ENCODE results near the gene CERS6. TPM values are rescaled to one million over a fixed set of nuclear protein-coding genes. Genes with fewer than 3 reads are reported as not detected.

CERS6 gene
- total RNA-seq, 1 experiment from 2014 or later: 17.3 TPM

GRCh38 chr2:168740788-168741187 is 284.7 kb downstream of the CERS6 start:
- no peaks in the 10 kb centered on the region for H3K9me3 Mint-ChIP-seq
- DNase-seq (ENCODE audit: low spot score) (no peak), ATAC-seq (no peak)
- H3K4me3 Mint-ChIP-seq: no peak overlapping the region
- H3K36me3 Mint-ChIP-seq: no peaks in the 10 kb centered on the region
- TF ChIP-seq, protein P1, sequence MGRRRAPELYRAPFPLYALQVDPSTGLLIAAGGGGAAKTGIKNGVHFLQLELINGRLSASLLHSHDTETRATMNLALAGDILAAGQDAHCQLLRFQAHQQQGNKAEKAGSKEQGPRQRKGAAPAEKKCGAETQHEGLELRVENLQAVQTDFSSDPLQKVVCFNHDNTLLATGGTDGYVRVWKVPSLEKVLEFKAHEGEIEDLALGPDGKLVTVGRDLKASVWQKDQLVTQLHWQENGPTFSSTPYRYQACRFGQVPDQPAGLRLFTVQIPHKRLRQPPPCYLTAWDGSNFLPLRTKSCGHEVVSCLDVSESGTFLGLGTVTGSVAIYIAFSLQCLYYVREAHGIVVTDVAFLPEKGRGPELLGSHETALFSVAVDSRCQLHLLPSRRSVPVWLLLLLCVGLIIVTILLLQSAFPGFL (CRISPR knock-in tag; IDR thresholded peaks at IDR 0.05; ENCODE audit: borderline replicate concordance): no peak
- TF ChIP-seq, protein P2, sequence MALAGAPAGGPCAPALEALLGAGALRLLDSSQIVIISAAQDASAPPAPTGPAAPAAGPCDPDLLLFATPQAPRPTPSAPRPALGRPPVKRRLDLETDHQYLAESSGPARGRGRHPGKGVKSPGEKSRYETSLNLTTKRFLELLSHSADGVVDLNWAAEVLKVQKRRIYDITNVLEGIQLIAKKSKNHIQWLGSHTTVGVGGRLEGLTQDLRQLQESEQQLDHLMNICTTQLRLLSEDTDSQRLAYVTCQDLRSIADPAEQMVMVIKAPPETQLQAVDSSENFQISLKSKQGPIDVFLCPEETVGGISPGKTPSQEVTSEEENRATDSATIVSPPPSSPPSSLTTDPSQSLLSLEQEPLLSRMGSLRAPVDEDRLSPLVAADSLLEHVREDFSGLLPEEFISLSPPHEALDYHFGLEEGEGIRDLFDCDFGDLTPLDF (CRISPR knock-in tag; IDR thresholded peaks at IDR 0.05): no peak
- TF ChIP-seq, protein P3, sequence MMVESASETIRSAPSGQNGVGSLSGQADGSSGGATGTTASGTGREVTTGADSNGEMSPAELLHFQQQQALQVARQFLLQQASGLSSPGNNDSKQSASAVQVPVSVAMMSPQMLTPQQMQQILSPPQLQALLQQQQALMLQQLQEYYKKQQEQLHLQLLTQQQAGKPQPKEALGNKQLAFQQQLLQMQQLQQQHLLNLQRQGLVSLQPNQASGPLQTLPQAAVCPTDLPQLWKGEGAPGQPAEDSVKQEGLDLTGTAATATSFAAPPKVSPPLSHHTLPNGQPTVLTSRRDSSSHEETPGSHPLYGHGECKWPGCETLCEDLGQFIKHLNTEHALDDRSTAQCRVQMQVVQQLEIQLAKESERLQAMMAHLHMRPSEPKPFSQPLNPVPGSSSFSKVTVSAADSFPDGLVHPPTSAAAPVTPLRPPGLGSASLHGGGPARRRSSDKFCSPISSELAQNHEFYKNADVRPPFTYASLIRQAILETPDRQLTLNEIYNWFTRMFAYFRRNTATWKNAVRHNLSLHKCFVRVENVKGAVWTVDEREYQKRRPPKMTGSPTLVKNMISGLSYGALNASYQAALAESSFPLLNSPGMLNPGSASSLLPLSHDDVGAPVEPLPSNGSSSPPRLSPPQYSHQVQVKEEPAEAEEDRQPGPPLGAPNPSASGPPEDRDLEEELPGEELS (CRISPR knock-in tag; IDR thresholded peaks at IDR 0.05): no peak
- no peak for TF ChIP-seq MAX (CRISPR knock-in tag; IDR thresholded peaks at IDR 0.05)
- TF ChIP-seq IRF1 (CRISPR knock-in tag; IDR thresholded peaks at IDR 0.05): no peak
- TF ChIP-seq ZBTB21 (CRISPR knock-in tag; IDR thresholded peaks at IDR 0.05; ENCODE audit: borderline replicate concordance): no peak
- TF ChIP-seq, protein P4, sequence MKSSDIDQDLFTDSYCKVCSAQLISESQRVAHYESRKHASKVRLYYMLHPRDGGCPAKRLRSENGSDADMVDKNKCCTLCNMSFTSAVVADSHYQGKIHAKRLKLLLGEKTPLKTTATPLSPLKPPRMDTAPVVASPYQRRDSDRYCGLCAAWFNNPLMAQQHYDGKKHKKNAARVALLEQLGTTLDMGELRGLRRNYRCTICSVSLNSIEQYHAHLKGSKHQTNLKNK (CRISPR knock-in tag; IDR thresholded peaks at IDR 0.05): no peak
- TF ChIP-seq TP53 (CRISPR knock-in tag; IDR thresholded peaks at IDR 0.05): no peak
- no peak for TF ChIP-seq FOXP1 (CRISPR knock-in tag; IDR thresholded peaks at IDR 0.05; ENCODE audit: borderline replicate concordance)
- no peak for TF ChIP-seq NR2C2 (CRISPR knock-in tag; IDR thresholded peaks at IDR 0.05)
- ChIA-PET CTCF (no interaction called here), POLR2A (interaction anchor here (0.5 kb wide), 1 partner anchor 455 kb away, joined by 10 read pairs; no protein-coding TSS in a partner anchor)
- no peaks in the 10 kb centered on the region for H3K27me3 Mint-ChIP-seq (ENCODE audit: low read depth)
- H3K4me1 Mint-ChIP-seq: peaks cover 7% of the 10 kb centered on the region
- H3K27ac Mint-ChIP-seq: no peak overlapping the region

DNA sequence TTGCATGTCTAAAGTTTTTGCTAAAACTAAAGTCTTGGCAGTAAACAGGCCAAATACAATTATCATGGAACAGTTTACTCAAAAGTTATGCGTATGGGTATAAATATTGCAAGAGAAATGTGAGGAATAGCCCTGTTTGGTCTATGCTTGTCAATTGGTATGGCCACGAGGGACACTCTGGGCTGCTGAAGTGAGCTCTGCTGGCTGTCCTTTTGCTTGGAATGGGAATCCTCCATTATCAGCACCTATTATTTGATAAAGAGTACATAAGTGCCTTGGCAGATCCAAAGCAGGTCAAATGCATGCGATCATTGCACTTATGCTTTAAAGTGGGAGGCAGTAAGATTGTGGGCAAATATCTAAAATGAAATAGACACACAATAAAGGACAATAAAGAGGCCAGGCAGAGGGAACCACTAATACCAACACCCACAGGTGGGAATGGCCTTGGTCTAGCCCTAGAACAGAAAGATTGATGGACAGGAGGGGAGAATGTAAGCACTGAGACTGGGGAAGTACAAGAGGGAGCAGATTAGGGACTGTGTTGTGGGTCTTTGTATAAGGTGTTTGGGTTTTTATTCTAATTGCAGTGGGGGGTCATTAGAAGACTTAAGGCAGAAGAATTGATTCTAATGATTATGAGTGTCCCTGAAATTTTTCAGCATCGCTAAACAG is 286.3 kb downstream of the CERS6 start:
- H3K27me3 Mint-ChIP-seq (ENCODE audit: low read depth): no peaks in the 10 kb centered on the region
- POLR2A ChIA-PET: no interaction called here
- H3K4me1 Mint-ChIP-seq: peaks cover 7% of the 10 kb centered on the region
- H3K9me3 Mint-ChIP-seq: no peaks in the 10 kb centered on the region
- H3K27ac Mint-ChIP-seq: no peak overlapping the region
- DNase-seq (ENCODE audit: low spot score) (no peak), ATAC-seq (no peak)
- H3K4me3 Mint-ChIP-seq: no peak overlapping the region
- CTCF ChIA-PET: no interaction called here
- no peaks in the 10 kb centered on the region for H3K36me3 Mint-ChIP-seq
- TF ChIP-seq, protein P5, sequence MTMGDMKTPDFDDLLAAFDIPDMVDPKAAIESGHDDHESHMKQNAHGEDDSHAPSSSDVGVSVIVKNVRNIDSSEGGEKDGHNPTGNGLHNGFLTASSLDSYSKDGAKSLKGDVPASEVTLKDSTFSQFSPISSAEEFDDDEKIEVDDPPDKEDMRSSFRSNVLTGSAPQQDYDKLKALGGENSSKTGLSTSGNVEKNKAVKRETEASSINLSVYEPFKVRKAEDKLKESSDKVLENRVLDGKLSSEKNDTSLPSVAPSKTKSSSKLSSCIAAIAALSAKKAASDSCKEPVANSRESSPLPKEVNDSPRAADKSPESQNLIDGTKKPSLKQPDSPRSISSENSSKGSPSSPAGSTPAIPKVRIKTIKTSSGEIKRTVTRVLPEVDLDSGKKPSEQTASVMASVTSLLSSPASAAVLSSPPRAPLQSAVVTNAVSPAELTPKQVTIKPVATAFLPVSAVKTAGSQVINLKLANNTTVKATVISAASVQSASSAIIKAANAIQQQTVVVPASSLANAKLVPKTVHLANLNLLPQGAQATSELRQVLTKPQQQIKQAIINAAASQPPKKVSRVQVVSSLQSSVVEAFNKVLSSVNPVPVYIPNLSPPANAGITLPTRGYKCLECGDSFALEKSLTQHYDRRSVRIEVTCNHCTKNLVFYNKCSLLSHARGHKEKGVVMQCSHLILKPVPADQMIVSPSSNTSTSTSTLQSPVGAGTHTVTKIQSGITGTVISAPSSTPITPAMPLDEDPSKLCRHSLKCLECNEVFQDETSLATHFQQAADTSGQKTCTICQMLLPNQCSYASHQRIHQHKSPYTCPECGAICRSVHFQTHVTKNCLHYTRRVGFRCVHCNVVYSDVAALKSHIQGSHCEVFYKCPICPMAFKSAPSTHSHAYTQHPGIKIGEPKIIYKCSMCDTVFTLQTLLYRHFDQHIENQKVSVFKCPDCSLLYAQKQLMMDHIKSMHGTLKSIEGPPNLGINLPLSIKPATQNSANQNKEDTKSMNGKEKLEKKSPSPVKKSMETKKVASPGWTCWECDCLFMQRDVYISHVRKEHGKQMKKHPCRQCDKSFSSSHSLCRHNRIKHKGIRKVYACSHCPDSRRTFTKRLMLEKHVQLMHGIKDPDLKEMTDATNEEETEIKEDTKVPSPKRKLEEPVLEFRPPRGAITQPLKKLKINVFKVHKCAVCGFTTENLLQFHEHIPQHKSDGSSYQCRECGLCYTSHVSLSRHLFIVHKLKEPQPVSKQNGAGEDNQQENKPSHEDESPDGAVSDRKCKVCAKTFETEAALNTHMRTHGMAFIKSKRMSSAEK (CRISPR knock-in tag; IDR thresholded peaks at IDR 0.05; ENCODE audit: borderline replicate concordance): no peak
- TF ChIP-seq GRHL2 (CRISPR knock-in tag; IDR thresholded peaks at IDR 0.05; ENCODE audit: insufficient replicate concordance, severe bottlenecking): no peak
- no peak for TF ChIP-seq NR1H2 (CRISPR knock-in tag; IDR thresholded peaks at IDR 0.05)
- TF ChIP-seq MLX (CRISPR knock-in tag; IDR thresholded peaks at IDR 0.05): no peak
- no peak for TF ChIP-seq CREB1 (CRISPR knock-in tag; IDR thresholded peaks at IDR 0.05)
- TF ChIP-seq NR2C2 (CRISPR knock-in tag; IDR thresholded peaks at IDR 0.05): no peak
- no peak for TF ChIP-seq CREM (CRISPR knock-in tag; IDR thresholded peaks at IDR 0.05)
- no peak for TF ChIP-seq GABPB1 (CRISPR knock-in tag; IDR thresholded peaks at IDR 0.05)
- TF ChIP-seq E2F5 (CRISPR knock-in tag; IDR thresholded peaks at IDR 0.05): no peak
- no peak for TF ChIP-seq SOX15 (CRISPR knock-in tag; IDR thresholded peaks at IDR 0.05)
- TF ChIP-seq MAX (CRISPR knock-in tag; IDR thresholded peaks at IDR 0.05): no peak
- TF ChIP-seq PRRX2 (CRISPR knock-in tag; IDR thresholded peaks at IDR 0.05): no peak
- TF ChIP-seq EMX1 (CRISPR knock-in tag; IDR thresholded peaks at IDR 0.05): no peak

Data from WTC11 (cell line).